Keratinocyte (primary cell): ENCODE measurements around the gene TRAPPC14. TPM values are rescaled to one million over a fixed set of nuclear protein-coding genes. Genes with fewer than 3 reads are reported as not detected.

Source experiments
- DNase-seq: peaks from one replicate; pipeline ENCODE4 v3.0.0-alpha.2; 2011; ENCODE audit warnings: low read depth, missing footprints, low spot score
- FAIRE-seq: peaks from 2 replicates; lab custom pipeline; 2011; peaks lifted over from hg19 to GRCh38; lab: Jason Lieb, UNC
- H2AFZ ChIP-seq: 2 replicates; pipeline ENCODE4 v1.6.0; 2012; ENCODE audit warnings: low read length, control low read depth, inconsistent platforms; ENCODE audit not compliant: control insufficient read depth
- H3K27ac ChIP-seq: 2 replicates; pipeline ENCODE4 v1.5.1; 2011; ENCODE audit warnings: low read length; ENCODE audit not compliant: control insufficient read depth, insufficient read depth
- H3K27me3 ChIP-seq: 3 replicates; pipeline ENCODE4 v1.6.0; 2011; ENCODE audit warnings: low read length; ENCODE audit not compliant: control insufficient read depth, insufficient read depth; ENCODE audit errors: extremely low read depth
- H3K36me3 ChIP-seq, 2 experiments: 2 replicates in 1 of 2; 3 replicates in 1 of 2; pipeline ENCODE4 v1.5.1; 2011; ENCODE audit warnings: low read length in 2 of 2, mild to moderate bottlenecking in 1 of 2; ENCODE audit not compliant: control insufficient read depth in 2 of 2, insufficient read depth in 2 of 2; ENCODE audit errors: extremely low read depth in 1 of 2
- H3K4me1 ChIP-seq: 3 replicates; pipeline ENCODE4 v1.5.1; 2011; ENCODE audit warnings: low read length; ENCODE audit not compliant: control insufficient read depth, insufficient read depth; ENCODE audit errors: extremely low read depth
- H3K4me2 ChIP-seq: 3 replicates; pipeline ENCODE4 v1.6.0; 2011; ENCODE audit warnings: low read depth, low read length; ENCODE audit not compliant: control insufficient read depth, insufficient read depth; ENCODE audit errors: extremely low read depth
- H3K4me3 ChIP-seq, 3 experiments: fragments of 200-600 bp in 1 of 3; sonication (generic) in 1 of 3; 2 replicates in 2 of 3; 3 replicates in 1 of 3; pipeline ENCODE4 v1.5.1; 2011 to 2016; ENCODE audit warnings: low read length in 3 of 3, mild to moderate bottlenecking in 3 of 3, control low read depth in 2 of 3, inconsistent platforms in 1 of 3, low read depth in 1 of 3, mixed read lengths in 1 of 3, mixed run types in 1 of 3, moderate library complexity in 1 of 3; ENCODE audit not compliant: control insufficient read depth in 2 of 3, insufficient read depth in 2 of 3; ENCODE audit errors: extremely low read depth in 1 of 3
- H3K79me2 ChIP-seq: 2 replicates; pipeline ENCODE4 v1.6.0; 2012; ENCODE audit warnings: low read length; ENCODE audit not compliant: control insufficient read depth, insufficient read depth
- H3K9ac ChIP-seq: 3 replicates; pipeline ENCODE4 v1.6.0; 2011; ENCODE audit warnings: low read length; ENCODE audit not compliant: control insufficient read depth, insufficient read depth; ENCODE audit errors: extremely low read depth
- H3K9me1 ChIP-seq: 3 replicates; pipeline ENCODE4 v1.6.0; 2011; ENCODE audit warnings: low read length; ENCODE audit not compliant: control insufficient read depth, insufficient read depth; ENCODE audit errors: extremely low read depth
- H3K9me3 ChIP-seq: 2 replicates; pipeline ENCODE4 v1.5.1; 2012; ENCODE audit warnings: low read depth, low read length; ENCODE audit not compliant: control insufficient read depth
- H4K20me1 ChIP-seq: 3 replicates; pipeline ENCODE4 v1.6.0; 2011; ENCODE audit warnings: low read length; ENCODE audit not compliant: control insufficient read depth, insufficient read depth; ENCODE audit errors: extremely low read depth
- EZH2 ChIP-seq: IDR thresholded peaks from one replicate; pipeline ENCODE4 v1.6.1; 2012; ENCODE audit warnings: inconsistent platforms, mild to moderate bottlenecking, low read length, moderate library complexity
- dilution Hi-C: fragments of 300-500 bp; cut with MboI; formaldehyde crosslinking; loops from one replicate; pipeline ENCODE4 v1.7.0; 2020; ENCODE audit warnings: low sequenced_read_pairs; ENCODE audit not compliant: extremely low pct_ligation_motif_present
- polyA plus RNA-seq, 5 experiments: library from polyadenylated mRNA; depleted of rRNA in 3 of 5; stranded (reverse) in 3 of 5; stranded (forward) in 1 of 5; unstranded in 1 of 5; fragments of >200 nt; gene quantifications; 1 replicate in 1 of 5; 2 replicates in 3 of 5; 3 replicates in 1 of 5; pipeline versions ENCODE4 v1.2.1 to v1.2.3, GENCODE V29; 2011 to 2012; ENCODE audit warnings: missing spikeins in 2 of 5, low read depth in 1 of 5, low replicate concordance in 1 of 5
- TF ChIP-seq, protein P1 (sequence below), 3 experiments: IDR thresholded peaks in 1 of 3; conservative IDR thresholded peaks in 1 of 3; optimal IDR thresholded peaks in 1 of 3; 2 replicates in 2 of 3; 3 replicates in 1 of 3; pipeline versions ENCODE3 to v1.5.1; 2011; ENCODE audit warnings: low read length in 3 of 3, mild to moderate bottlenecking in 3 of 3, moderate library complexity in 2 of 3, control low read depth in 1 of 3, inconsistent platforms in 1 of 3; ENCODE audit not compliant: insufficient read depth in 2 of 3; ENCODE audit errors: extremely low read depth in 1 of 3

TRAPPC14 gene
- polyA plus RNA-seq, 1 donor (not counting 4 experiments of a cell fraction or from before 2014, with no cell fraction given), result 4.7 TPM

DNA sequence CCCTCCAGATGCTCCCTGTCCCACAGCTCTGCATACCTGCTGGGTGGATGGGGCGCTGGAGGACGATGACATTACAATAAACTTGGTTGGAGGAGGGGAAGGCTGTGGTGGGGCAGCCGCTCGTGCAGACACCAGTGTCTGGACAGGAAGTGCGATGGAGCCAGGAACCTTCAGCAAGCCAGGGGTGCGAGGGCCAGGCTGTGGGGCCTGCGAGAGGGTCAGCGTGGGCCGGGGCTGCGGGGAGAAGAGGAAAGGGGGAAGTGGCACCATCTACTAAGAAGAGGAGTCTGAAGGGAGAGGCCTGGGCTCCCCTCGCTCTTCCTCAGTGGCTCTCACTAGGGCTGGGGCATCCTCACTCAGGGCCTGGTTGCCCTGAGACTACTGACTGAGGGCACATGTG is 50.6 kb downstream of the TRAPPC14 start:
- dilution Hi-C loops, result no loop called here
- no peaks in the 10 kb centered on the region for H3K79me2 ChIP-seq
- DNase-seq (no peak), FAIRE-seq (no peak)
- H3K9me1 ChIP-seq, result no peaks in the 10 kb centered on the region
- no peak for TF ChIP-seq EZH2
- TF ChIP-seq, protein P1, sequence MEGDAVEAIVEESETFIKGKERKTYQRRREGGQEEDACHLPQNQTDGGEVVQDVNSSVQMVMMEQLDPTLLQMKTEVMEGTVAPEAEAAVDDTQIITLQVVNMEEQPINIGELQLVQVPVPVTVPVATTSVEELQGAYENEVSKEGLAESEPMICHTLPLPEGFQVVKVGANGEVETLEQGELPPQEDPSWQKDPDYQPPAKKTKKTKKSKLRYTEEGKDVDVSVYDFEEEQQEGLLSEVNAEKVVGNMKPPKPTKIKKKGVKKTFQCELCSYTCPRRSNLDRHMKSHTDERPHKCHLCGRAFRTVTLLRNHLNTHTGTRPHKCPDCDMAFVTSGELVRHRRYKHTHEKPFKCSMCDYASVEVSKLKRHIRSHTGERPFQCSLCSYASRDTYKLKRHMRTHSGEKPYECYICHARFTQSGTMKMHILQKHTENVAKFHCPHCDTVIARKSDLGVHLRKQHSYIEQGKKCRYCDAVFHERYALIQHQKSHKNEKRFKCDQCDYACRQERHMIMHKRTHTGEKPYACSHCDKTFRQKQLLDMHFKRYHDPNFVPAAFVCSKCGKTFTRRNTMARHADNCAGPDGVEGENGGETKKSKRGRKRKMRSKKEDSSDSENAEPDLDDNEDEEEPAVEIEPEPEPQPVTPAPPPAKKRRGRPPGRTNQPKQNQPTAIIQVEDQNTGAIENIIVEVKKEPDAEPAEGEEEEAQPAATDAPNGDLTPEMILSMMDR (optimal IDR thresholded peaks at IDR 0.05 in 1 of 3, IDR thresholded peaks at IDR 0.05 in 1 of 3, conservative IDR thresholded peaks at IDR 0.05 in 1 of 3; ENCODE audit: extremely low read depth in 1 of 3, insufficient read depth in 2 of 3, low read length in 3 of 3), result no peak
- no peak overlapping the region for H3K9ac ChIP-seq
- H3K27ac ChIP-seq, result no peak overlapping the region
- no peaks in the 10 kb centered on the region for H3K4me1 ChIP-seq
- H4K20me1 ChIP-seq, result no peaks in the 10 kb centered on the region
- no peak overlapping the region for H3K4me2 ChIP-seq
- H3K36me3 ChIP-seq, result peaks cover 10 to 46% of the 10 kb centered on the region in 2 experiments
- H3K27me3 ChIP-seq, result no peaks in the 10 kb centered on the region
- H2AFZ ChIP-seq, result no peak overlapping the region
- H3K4me3 ChIP-seq, result no peak overlapping the region
- no peaks in the 10 kb centered on the region for H3K9me3 ChIP-seq

DNA sequence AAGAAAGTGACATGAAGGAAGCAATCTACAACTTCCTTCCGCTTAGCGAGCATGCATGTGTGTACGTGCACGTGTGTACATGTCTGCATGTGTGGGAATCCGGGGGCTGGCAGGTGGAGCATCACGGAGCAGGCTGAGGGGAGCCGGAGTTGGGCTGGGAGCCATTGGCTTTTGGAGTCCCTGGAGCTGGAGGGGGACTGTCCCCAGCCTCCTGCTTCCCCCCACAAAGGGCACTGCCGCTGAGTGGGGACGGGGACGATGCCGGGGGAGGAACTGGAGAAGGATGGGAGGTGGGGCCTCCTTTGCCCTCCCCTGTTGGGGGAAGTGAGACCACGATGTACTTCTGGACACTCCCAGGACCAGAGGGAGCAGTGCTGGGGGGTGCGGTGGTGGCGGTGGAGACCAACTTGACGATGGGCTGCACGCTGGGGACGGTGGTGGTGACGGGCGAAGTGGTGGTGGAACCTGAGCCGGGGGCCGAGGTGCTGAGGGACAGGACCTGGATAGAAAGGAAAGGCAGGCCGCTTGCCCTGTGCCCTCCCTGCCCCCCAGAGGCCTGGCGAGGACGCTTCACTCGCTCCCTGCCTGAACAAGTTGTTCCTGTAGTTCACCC is 51.3 kb downstream of the TRAPPC14 start:
- Histone ChIP-seq H3K27me3 (no peaks in the 10 kb centered on the region), H3K27ac (no peak overlapping the region), H3K36me3 (peaks cover 10 to 45% of the 10 kb centered on the region in 2 experiments), H3K4me2 (no peak overlapping the region), H3K9ac (no peak overlapping the region), H3K9me1 (no peaks in the 10 kb centered on the region), H3K4me3 (no peak overlapping the region), H2AFZ (no peak overlapping the region), H3K9me3 (no peaks in the 10 kb centered on the region), H3K79me2 (peaks cover 4% of the 10 kb centered on the region), H4K20me1 (no peaks in the 10 kb centered on the region), H3K4me1 (peaks cover 4% of the 10 kb centered on the region)
- FAIRE-seq (no peak), DNase-seq (no peak)
- dilution Hi-C loops, result no loop called here
- TF ChIP-seq EZH2, result no peak
- TF ChIP-seq, protein P1 (optimal IDR thresholded peaks at IDR 0.05 in 1 of 3, IDR thresholded peaks at IDR 0.05 in 1 of 3, conservative IDR thresholded peaks at IDR 0.05 in 1 of 3; ENCODE audit: extremely low read depth in 1 of 3, insufficient read depth in 2 of 3, low read length in 3 of 3), result no peak
